ENCODE results near the gene SNPH. TPM values are rescaled to one million over a fixed set of nuclear protein-coding genes. Genes with fewer than 3 reads are reported as not detected.
"Not testable (repeated sequence)": the region's sequence is repeated elsewhere in the genome, so short reads cannot be mapped to it uniquely, and the experiment has no call there.

SNPH gene
- 1 to 10 TPM; 4.5 to 9.6 (median 5.6) TPM for polyA plus RNA-seq (ENCODE audit: insufficient read length in 10 of 10)
- long read RNA-seq, donor 1, full-length matches to known transcripts, result 2 of 2 reads
- long read RNA-seq, donor 1, partial matches to known transcripts, result 0 of 2 reads
- long read RNA-seq, donor 1, other reads (novel, unspliced or antisense), result 0 of 2 reads
- long read RNA-seq, donor 2, result 0 reads
- long read RNA-seq, donor 3, result 0 reads
- long read RNA-seq, donor 4, result 0 reads
- long read RNA-seq, donor 5, full-length matches to known transcripts, result 1 of 1 reads
- long read RNA-seq, donor 5, partial matches to known transcripts, result 0 of 1 reads
- long read RNA-seq, donor 5, other reads (novel, unspliced or antisense), result 0 of 1 reads
- long read RNA-seq, donor 6, full-length matches to known transcripts, result 2 of 2 reads
- long read RNA-seq, donor 6, partial matches to known transcripts, result 0 of 2 reads
- long read RNA-seq, donor 6, other reads (novel, unspliced or antisense), result 0 of 2 reads
- long read RNA-seq, donor 7, result 0 reads
- long read RNA-seq, donor 8, full-length matches to known transcripts, result 1 of 1 reads
- long read RNA-seq, donor 8, partial matches to known transcripts, result 0 of 1 reads
- long read RNA-seq, donor 8, other reads (novel, unspliced or antisense), result 0 of 1 reads
- long read RNA-seq, donor 9, result 0 reads

GRCh38 chr20:1266167-1266973 is at the start of gene SNPH:
Gene SNPH, plus strand, starts transcription at chr20:1266294. Its CDS starts 29,946 bp downstream, at chr20:1296240.
- peak; percentile 56 to 89 (median 73) for DNase-seq

DNA sequence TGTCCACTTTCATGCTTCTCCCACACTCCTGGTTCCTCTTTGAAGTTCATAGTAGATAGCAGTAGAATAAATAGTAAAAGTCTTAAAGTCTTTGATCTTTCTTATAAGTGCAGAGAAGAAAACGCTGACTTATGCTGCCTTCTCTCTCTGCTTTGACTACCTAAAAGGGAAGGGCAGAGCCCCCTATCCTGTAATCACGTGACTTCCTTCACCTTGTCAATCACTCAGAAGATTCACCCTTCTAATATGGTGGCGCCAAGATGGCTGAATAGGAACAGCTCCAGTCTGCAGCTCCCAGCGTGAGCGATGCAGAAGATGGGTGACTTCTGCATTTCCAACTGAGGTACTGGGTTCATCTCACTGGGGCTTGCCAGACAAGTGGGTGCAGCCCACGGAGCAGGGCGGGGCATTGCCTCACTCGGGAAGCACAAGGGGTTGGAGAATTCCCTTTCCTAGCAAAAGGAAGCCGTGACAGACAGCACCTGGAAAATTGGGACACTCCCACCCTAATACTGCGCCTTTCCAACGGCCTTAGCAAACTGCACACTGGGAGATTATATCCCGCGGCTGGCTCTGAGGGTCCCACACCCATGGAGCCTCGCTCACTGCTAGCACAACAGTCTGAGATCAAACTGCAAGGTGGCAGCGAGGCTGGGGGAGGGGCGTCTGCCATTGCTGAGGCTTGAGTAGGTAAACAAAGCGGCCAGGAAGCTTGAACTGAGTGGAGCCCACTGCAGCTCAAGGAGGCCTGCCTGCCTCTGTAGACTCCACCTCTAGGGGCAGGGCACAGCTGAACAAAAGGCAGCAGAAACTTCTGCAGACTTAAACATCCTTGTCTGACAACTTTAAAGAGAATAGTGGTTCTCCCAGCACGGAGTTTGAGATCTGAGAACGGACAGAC is 49.3 kb upstream of the SNPH start:
- not testable (repeated sequence) for DNase-seq

GRCh38 chr20:1222750-1223149 is 43.3 kb upstream of the SNPH start:
- DNase-seq, result not testable (repeated sequence)

DNA sequence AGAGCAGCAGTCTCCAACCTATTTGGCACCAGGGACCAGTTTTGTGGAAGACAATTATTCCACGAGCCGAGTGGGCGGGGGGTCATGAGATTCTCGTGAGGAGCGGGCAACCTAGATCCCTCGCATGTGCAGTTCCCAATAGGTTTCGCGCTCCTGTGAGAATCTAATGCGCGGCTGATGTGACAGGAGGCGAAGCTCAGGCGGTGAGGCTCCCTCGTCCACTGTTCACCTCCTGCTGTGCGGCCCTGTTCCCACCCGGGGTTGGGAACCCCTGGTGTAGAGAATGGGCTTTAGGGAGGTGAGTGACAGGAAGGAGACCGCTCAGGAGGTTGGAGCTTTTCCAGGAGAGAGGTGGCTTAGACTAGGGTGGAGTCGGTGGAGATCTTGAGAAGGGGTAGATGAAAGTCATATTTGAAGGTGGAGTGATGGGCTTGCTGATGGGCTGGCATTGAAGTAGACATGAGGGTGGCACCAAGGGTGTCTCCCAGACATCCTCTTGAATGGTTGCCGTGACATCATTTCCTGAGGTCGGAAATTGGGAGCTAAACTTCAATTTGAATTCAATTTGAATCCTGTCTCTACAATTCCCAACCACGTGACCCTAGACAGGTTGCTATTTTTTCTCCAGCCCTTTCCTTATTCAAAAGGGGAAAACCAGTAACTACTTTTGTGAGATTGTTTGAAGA is 41.7 kb upstream of the SNPH start:
- DNase-seq, result no peak

- peak in 1 of 3 donors; percentile 36 for DNase-seq
Measured at GRCh38 chr20:1225263-1225782, 40.8 kb upstream of the SNPH start.

DNA sequence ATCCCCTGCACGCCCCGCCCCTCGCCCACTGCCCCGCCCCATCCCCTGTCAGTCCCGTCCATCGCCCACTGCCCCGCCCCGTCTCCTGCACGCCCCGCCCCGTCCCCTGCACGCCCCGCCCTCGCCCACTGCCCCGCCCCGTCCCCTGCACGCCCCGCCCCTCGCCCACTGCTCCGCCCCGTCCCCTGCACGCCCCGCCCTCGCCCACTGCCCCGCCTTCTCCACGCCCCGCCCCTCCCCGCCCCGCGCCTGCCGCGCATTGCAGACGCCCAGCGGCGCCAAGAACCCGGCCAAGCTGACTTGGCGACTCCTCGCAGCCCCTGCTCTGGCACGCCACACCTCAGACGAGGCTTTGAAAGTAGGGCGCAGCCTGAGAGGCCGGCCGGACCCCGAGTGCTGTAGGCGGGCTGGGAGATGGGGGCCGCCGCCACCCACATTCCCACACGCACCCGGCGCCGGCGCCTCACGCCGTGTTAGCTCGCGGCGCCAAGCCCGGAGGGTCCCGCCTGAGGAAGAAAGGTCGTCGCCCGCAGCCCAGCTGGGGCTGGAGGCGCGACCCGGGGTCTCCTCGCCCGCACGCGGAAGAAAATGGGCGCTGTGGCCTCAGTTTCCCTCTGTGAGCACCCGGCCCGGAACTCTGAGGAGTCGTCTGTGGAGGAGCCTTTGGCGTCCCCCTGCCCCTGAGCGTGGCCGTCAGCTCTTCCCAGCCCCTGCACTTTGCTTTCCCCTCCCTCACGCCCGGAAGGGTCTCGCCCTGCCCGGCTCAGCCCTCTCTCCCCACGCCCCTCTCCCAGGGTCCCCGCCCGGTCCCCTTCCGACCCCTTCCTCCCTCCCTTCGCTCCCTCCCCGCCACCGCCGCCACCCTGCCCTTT is 40.1 kb upstream of the SNPH start, which contains the start of gene RAD21L1:
Gene RAD21L1, plus strand, starts transcription at position 262 of the 872 bp plus-strand sequence. CDS start 2,410 bp downstream, outside the sequence.
- DNase-seq, result peak; percentile 31 to 54 (median 37)

DNA sequence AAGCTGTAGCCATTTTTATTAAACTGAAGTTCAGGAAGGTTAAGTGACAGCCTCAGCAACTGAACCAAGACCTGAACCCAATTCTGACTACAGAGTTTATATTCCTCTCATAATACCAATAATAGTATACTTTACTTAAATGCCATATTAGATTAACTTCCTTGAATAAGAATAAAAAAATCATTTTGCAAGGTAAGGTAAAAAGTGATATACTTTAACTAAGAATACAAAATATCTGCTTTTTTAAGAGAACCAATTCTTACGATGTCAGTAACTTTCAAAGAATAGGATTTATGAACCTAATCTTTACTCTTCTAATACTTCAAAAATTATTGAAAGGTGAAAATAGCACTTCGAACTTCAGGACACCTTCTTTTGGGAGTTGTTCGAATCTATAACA is 36.6 kb upstream of the SNPH start:
- DNase-seq, result no peak

- DNase-seq, result no peak
Measured at GRCh38 chr20:1232286-1233111, 33.6 kb upstream of the SNPH start.

DNA sequence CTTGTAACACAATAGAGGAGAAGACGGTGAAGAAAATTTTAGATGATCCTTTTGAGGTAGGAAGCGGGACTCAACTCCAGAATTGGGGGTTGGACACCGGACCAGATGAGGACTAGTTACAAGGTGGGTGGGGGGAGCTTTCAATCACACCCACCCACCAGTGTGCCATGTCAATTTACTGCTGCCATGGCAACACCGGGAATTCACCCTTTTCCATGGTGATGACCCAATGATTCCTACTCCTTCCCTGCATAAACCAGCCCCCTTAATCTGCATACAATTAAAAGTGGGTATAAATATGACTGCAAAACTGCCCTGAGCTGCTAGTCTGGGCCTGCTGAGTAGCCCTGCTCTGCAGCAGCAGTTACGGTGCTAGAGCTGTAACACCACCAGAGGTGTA is 25.5 kb upstream of the SNPH start:
- DNase-seq, result no peak

GRCh38 chr20:1241456-1241855 is 24.6 kb upstream of the SNPH start:
- DNase-seq, result no peak

- DNase-seq, result no peak
Measured at GRCh38 chr20:1242099-1242498, 24.0 kb upstream of the SNPH start.

DNA sequence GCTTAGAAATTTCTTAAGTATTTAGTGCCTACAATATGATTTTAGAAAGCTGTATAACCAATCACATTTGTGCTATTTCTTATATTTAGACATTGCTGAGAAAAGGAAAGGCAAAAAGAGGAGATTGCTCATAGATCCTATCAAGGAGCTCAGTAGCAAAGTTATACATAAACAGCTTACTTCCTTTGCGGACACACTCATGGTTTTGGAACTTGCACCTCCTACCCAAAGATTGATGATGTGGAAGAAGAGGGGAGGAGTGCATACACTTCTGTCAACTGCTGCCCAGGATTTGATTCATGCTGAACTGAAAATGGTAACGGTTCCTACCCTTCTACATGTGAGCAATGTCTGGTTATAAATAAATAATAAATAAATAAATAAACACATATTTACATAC is 23.6 kb upstream of the SNPH start:
- peak in 1 of 3 donors; percentile 65 for DNase-seq

DNA sequence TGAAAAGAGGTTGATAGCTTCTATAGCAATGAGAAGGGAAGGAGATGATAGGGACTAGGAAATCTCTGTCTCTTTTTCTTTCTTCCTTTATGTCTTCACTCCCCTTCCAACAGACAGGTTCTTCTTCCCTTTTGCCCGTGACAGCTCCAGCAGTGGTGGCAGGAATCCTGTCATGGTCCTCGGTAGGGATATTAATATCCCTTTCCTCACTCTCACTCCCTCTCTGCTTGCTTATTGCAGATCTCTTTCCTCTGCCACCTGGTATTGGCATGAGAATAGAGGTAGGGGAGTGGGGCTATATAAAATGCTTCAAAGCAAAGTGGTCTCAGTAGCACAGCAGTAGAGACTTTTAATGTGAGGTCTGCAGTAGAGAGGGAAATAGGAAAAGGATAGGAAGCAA is 20.5 kb upstream of the SNPH start:
- no peak for DNase-seq

DNA sequence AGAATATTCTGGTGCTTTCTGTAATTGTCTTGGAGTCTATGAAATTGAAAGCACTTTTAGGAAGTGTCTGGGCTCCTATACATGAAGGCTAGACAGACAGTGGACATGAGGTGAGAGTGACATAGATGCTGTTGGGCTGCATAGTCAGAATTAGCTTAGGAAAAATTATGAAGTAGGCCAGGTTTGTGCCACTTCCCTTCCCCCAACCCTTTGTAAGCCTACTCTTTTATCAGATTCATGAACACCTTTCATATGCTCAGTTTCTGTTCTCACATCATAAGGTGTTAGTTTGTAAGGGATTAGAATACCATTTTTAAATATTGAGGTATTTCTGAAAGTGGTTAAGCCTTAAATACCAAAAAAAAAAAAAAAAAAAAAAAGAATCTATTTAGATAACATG is 18.4 kb upstream of the SNPH start:
- DNase-seq, result no peak

DNA sequence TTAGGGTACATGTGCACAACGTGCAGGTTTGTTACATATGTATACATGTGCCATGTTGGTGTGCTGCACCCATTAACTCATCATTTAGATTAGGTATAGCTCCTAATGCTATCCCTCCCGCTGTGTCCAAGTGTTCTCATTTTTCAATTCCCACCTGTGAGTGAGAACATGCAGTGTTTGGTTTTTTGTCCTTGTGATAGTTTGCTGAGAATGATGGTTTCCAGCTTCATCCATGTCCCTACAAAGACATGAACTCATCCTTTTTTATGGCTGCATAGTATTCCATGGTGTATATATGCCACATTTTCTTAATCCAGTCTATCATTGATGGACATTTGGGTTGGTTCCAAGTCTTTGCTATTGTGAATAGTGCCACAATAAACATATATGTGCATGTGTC is 15.8 kb upstream of the SNPH start:
- DNase-seq, result not testable (repeated sequence)

- DNase-seq, result no peak
Measured at GRCh38 chr20:1252416-1252815, 13.7 kb upstream of the SNPH start.

DNA sequence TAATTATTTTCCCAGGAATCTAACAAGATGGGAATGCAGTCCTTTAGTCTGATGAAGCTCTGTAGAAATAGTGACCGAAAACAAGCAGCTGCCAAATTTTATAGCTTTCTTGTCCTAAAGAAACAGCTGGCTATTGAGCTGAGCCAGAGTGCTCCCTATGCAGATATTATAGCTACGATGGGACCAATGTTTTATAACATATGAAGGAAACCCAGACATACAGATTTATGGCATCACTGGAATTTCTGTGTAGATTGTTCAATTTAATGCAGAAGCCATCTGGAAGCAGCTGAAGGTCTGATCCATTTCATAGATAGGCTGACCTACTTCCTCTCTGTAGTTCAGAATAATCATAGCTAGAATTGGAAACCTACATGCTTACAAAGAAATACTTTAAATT is 11.8 kb upstream of the SNPH start:
- DNase-seq, result peak in 1 of 3 donors; percentile 75

- DNase-seq, result no peak
Measured at GRCh38 chr20:1255675-1256074, 10.4 kb upstream of the SNPH start.
